ENCODE measurements around the gene SEMA4C.

DNA sequence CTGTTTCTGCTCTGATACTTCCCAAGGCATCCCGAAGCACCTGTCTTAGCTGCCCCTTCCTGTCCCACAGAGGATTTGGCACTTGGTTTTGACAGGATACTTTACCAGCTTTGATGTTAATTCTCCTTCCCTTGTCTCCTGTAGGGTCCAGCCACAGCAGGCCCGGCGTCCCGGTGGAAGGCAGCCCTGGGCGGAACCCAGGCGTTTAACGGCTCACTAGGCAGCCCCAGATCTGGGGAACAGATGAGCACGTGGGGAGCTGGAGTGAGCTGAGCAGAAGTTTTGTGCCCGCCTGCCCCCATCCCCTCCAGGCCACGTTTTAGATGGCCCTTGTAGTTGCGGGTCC is 37.5 kb downstream of the SEMA4C start:
- TF ChIP-seq CTCF (IDR thresholded peaks at IDR 0.05) = no peak
- TF ChIP-seq POLR2AphosphoS5 (IDR thresholded peaks at IDR 0.05) = no peak
- TF ChIP-seq POLR2A (IDR thresholded peaks at IDR 0.05) = no peak
- no peak for TF ChIP-seq EP300 (IDR thresholded peaks at IDR 0.05; ENCODE audit: low read depth)

Data from transverse colon (tissue), 4 donors.